ENCODE measurements around the gene SERPINB11.
"Not testable (repeated sequence)": the region's sequence is repeated elsewhere in the genome, so short reads cannot be mapped to it uniquely, and the experiment has no call there.

The SERPINB11 gene

DNA sequence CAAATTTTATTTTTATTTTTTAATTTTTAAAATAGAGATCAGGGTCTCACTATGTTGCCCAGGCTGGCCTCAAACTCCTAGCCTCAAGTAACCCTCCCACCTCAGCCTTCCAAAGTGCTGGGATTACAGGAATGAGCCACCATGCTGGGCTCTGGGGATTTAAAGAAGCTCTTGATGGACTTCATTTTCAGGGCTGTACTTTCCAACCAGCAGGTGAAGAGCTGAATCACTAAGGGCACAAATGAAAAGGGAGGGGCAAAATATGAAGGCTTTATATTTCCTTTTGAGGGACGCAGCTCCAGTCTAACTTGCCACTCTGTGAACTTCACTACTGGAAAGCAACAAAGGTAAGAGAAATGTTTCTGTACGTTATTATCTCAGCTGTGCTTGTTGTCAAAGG lies at the start of gene SERPINB11:
Gene SERPINB11 (plus strand): TSS at position 301 of the 400 bp plus-strand sequence. CDS start 7,234 bp downstream, outside the sequence.
- no peak for DNase-seq (ENCODE audit: low read depth in 2 of 2)

GRCh38 chr18:63658920-63659319 lies 43.8 kb upstream of the SERPINB11 start:
- not testable (repeated sequence) for DNase-seq (ENCODE audit: low read depth in 2 of 2)

DNA sequence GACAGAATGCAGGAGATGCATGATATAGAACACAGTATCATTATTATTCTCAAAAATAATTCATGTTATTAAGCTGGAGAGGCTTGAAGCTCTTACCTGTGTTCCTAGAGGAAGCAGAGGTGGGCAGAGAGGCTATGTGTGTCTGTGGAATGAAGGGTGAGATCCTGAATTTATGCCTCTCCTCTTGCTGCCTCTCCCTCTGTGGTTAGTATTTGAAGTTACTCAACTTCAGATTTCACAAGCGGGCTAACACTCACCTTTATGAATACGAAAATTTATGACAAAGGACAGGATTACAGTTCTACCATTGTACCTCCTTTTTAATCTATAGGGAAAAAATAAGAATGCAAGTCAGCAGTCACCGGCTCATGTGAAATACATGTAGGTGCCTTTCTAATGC lies 41.0 kb upstream of the SERPINB11 start, which contains the start of gene SERPINB3:
Gene SERPINB3 (minus strand): TSS at position 144 of the 400 bp plus-strand sequence. CDS start 677 bp downstream, outside the sequence.
- not testable (repeated sequence) for DNase-seq (ENCODE audit: low read depth in 2 of 2)

DNA sequence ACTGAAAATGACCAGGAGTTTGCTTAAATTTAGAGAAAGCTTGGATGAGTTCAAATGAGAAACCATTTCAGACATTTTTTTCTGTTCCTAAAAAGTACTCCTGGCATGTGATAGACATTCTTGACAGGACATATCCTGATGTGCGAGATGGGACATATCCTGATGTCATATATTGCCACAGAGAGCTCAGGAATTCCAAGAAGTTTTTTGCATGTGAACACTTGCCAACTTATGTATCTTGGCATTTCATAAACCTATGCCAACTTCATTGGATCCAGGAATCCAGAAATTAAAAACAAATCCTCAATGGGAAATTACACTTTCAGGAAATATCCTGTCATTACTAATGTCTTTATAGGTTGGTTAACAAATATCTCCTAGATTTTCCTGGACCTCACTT lies 38.2 kb upstream of the SERPINB11 start:
- DNase-seq (ENCODE audit: low read depth in 2 of 2), result no peak

DNA sequence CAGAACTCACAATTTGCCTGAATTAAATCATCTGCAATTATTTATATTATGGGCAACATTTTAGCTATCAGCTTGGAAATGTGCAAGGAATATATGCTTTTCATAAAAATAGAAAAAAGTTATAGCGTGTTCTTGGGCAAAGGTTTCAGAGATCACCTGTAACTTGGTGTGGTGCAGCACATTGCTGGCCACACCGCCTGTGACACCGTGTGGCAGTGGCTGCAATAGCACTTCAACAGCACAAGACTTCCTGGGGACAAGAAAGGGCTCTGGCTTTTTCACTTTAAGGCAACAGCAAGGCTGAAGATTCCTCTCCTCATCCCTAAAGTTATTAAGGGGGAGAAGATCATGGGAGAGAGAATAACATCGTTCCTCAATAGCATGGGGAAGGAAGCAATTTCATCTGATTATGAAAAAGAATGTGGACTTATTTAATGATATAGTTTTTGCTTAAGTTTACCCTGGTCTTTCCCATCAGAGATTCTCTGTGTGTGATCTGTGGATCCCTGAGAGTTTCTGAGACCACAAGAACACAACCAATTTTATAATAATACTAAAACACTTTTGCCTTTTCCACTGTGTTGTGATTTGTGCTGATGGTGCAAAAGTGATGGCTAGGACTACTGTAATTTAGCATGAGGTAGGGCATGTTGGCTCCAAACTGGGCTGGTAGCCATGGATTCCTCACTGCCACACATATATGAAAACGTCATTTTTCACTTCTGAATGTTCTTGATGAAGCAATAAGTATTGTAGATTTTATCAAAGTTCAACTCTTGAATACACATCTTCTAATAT lies 26.0 kb upstream of the SERPINB11 start:
- no peak for DNase-seq (ENCODE audit: low read depth in 2 of 2)

DNA sequence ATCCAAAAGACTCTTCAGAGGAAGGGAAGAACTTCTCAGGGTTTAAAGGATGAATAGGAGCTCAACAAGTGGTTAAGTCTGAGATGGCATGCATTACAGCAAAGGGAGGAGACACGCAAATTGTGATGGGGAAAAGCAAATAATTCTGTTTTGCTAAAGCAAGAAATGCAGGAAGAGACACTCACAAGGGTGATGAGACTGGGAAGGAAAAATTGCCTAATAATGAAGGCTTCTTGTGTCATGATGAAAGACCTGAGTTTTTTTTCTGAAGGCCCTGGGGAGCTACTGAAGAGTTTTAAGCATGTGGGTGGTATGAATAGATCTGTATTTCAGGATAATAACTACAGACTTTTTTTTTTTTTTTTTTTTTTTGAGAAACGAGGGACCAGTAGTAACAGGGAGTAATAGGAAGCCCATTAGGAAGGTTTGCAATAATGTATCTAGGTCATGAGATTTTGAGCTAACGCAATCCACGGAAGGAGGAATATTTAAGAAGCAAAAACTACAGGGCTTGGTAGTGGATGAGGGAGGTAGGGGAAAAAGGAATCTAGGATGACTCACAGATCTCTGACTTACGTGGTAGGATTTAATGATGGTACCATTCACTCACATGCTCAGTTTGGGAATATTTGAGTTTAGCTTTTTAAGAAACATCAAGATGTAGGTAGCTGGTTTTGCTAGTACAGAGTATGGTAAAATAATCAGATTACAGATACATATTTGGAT lies 25.1 kb upstream of the SERPINB11 start:
- no peak for DNase-seq (ENCODE audit: low read depth in 2 of 2)

DNA sequence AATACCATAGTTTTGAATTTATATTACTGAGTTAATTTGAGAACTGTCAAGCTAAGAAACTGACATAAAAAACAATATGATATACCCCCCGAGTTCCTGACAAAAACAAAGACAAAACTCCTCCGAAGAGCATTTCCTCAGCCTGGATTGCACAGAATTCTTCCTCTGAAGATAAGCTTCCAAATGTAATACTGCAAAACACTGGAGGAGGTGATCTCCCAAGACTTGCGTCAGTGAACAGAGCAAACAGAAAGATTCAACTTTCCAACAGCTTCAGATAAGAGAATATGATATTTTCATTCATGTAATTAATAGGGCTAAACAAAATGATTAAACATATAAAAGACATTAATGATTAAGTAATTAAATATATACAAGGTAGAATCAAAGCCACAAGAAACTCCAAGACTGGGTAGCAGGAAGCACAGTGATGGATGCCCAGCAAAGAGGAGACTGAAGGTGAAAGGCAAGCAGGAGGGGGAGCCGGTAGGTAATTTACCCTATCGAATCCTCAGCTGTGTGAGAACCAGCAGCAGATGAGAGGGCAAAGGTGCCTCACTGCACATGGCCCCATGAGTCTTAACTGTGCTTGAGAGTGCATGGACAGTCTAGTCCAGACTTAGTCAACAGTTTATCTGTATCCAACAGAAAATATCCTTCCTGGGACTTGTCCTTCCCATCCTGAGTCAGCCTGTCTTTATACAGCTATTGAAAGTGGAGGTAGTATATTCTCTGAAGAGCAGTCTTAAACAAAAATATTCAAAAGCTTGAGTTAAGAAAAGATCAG lies 22.7 kb upstream of the SERPINB11 start:
- DNase-seq (ENCODE audit: low read depth in 2 of 2), result no peak

GRCh38 chr18:63681449-63682340 lies 21.1 kb upstream of the SERPINB11 start:
- no peak for DNase-seq (ENCODE audit: low read depth in 2 of 2)

DNA sequence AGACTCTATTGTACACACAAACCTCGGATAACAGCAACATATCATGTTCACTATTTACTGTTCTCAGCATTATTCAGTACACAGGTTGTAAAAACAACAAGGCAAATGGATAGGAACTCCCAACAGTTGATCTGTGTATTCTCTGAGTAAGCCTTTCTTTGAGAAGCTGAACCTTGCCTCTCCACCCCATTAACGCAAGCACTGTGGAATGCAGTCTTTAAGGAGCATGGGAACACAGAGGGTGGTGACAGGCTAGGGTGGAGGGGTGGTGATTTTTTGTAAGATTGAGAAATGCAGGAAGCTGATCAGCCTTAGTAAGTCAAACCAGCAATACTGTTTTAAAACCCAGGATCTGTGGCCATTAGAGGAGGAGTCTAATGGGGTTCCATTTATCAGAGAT lies 19.6 kb upstream of the SERPINB11 start:
- no peak for DNase-seq (ENCODE audit: low read depth in 2 of 2)

DNA sequence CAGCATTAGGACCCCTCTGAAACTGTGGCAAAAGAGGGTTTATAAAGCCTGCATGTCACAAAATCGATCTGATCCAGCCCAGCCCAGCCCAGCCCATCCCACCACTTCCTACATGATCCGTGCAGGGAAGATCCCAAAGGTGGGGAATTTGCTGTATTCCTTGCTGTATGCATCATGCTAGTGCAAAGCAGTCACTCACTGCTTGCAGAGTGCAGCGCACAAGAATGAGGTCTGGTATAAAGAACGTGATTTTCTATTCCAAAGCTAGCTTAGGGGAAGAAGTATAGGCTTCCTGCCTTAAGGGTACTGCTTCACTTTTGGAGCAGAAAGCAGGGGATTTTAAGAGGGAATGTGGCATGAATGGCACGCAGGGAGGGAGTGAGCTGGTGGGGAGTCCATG lies 18.9 kb upstream of the SERPINB11 start:
- no peak for DNase-seq (ENCODE audit: low read depth in 2 of 2)

DNA sequence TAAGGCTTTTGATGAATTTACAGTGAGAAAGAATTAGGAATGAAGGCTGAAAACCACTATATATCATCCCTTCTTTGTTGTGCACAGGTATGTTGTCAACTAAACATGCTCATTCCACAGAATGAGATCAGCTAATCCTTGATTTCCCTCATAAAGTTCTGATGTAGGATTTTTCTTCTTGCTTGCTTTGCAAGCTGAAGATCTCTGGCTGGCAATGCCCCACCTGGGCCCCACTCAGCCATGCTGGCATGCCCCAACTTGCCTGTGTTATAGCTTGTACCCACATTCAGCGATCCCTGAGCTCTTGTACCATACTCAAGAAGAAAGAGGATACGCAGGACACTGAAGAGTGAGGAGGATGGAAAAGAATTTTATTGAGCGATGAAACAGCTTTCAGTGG lies 18.0 kb upstream of the SERPINB11 start:
- DNase-seq (ENCODE audit: low read depth in 2 of 2), result no peak

- no peak for DNase-seq (ENCODE audit: low read depth in 2 of 2)
Measured at GRCh38 chr18:63686871-63687270, 15.9 kb upstream of the SERPINB11 start.

- no peak for DNase-seq (ENCODE audit: low read depth in 2 of 2)
Measured at GRCh38 chr18:63689064-63689463, 13.7 kb upstream of the SERPINB11 start.

DNA sequence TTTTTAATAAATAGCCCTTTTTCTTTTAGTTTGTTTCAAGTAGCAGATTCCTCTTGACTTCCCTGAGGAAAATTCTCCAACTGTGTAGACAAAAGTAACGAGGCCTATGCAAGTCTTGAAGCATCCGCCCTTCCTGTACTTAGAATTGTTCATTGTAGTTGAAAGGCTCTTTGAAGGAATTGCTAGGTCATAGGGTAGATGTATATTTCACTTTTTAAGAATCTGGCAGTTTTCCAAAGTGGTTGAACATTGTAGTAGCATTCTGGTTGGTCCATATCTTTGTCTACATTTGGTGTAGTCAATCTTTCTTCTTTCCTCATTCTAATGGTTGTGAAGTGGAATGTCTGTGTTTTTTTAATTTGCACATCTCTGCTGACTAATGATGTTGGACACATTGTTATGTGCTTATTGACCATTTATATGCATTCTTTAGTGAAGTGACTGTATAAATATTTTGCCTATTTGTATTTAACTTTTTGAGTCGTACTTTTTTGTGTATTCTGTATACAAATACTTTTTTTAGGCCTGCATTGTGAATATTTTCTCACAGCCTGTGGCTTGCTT lies 5.6 kb upstream of the SERPINB11 start:
- DNase-seq (ENCODE audit: low read depth in 2 of 2), result no peak

GRCh38 chr18:63700501-63700900 lies 2.3 kb upstream of the SERPINB11 start:
- no peak for DNase-seq (ENCODE audit: low read depth in 2 of 2)

DNA sequence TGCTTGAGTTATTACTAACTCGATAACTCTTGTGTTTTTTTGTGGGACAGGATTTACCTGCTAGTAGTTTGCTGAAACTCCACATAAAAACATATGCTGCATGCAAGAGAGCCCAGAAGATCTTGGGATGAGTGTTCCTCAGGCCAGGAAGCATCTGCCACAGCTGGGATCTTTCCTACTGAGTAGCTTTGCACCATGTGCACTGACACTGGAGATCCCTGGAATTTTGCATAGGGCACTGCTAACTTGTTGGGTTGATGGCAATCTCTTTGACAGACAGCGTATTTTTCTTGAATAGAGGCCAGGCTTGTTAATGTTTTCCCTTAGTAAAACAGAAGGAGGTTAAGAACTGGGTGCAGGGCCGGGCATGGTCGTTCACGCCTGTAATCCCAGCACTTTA lies 808 bp upstream of the SERPINB11 start:
- DNase-seq (ENCODE audit: low read depth in 2 of 2), result no peak

- DNase-seq (ENCODE audit: low read depth in 2 of 2), result no peak
Measured at GRCh38 chr18:63705401-63705800, 2.6 kb downstream of the SERPINB11 start.

DNA sequence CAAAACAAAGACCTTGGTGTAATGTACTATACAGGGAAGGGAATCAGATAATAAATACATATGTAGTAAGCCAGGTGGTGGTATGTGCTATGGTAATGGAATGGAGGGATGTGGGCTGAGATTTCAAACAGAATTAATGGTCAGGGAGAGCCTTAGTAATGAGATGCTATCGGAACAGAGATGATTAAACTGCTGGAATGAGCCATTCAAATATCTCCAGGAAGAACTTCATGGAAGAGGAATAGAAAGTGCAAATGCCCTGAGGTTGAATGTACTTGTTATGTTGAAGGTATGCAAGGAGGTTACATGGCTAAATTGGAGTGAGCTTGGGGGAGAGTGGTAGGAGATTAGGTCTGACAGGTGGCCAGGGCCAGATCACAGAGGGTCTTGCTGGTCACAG lies 5.1 kb downstream of the SERPINB11 start:
- DNase-seq (ENCODE audit: low read depth in 2 of 2), result no peak

DNA sequence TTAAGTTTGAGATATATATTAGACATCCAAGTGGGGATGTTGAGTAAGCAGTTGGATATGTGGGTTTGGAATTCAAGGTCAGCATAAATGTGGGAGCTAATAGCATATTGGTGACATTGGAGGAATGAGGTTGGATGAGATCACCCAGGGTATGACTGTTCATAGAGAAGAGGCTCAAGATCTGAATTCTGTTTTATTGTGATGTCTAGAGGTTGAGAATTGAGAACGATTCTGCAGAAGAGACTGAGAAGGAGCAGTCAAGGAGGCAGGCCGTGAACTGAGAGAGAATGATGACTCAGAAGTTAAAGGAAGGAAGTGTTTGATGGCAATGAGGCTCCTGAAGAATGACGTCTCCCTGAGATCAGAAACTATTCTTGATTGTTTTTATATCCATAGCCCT lies 5.9 kb downstream of the SERPINB11 start:
- no peak for DNase-seq (ENCODE audit: low read depth in 2 of 2)

GRCh38 chr18:63725682-63726480 lies 23.1 kb downstream of the SERPINB11 start:
- no peak for DNase-seq (ENCODE audit: low read depth in 2 of 2)

All from activated CD8-positive, alpha-beta memory T cell treated with anti-CD3 and anti-CD28 coated beads for 4 hours (primary cell).